ENCODE measurements around the gene PLD2. TPM values are rescaled to one million over a fixed set of nuclear protein-coding genes. Genes with fewer than 3 reads are reported as not detected.

Gene PLD2
- total and polyA plus RNA-seq, 10 of the 15 experiments (the other 5 are each of a cell fraction or from before 2014, with no cell fraction given) = 0.71 to 16.5 (median 7.0) TPM

GRCh38 chr17:4789951-4790704 is 16.8 kb upstream of the PLD2 start:
- intact Hi-C loops (cut with micrococcal nuclease; ENCODE audit: unreplicated experiment) (loop anchor here (5.0 to 10.0 kb wide), 2 partner anchors 55 to 78 kb away; partner anchors contain the start of genes ARRB2, CXCL16, MED11 and ZMYND15), in situ Hi-C loops (cut with MboI) (no loop called here)
- peak overlapping the region; percentile 60 for H3K9ac ChIP-seq (ENCODE audit: control insufficient read depth, insufficient read depth, low read length)
- ChIA-PET POLR2A (interaction anchor here (0.7 to 1.8 kb wide), 6 partner anchors 10 to 653 kb away, joined by 3 to 14 read pairs (median 5); partner anchors contain the start of genes ARRB2 and PLD2), RAD21 (ENCODE audit: unreplicated experiment) (interaction anchor here (0.8 to 2.0 kb wide), 11 partner anchors 17 to 946 kb away, joined by 3 to 14 read pairs (median 5); partner anchors contain the start of genes ARRB2, MED11 and PLD2), SMC1A (ENCODE audit: uncharacterized antibody, unreplicated experiment) (interaction anchor here (0.9 to 2.1 kb wide), 8 partner anchors 10 to 98 kb away, joined by 3 to 9 read pairs (median 4); partner anchors contain the start of gene ARRB2), CTCF (interaction anchor here (0.6 to 2.7 kb wide), 29 partner anchors 11 to 272 kb away, joined by 3 to 16 read pairs (median 4); partner anchors contain the start of genes ARRB2, MED11 and PLD2)
- FAIRE-seq (peak; percentile 35), DNase-seq (ENCODE audit: low read depth, low spot score) (no peak), ATAC-seq (peak; percentile 98)
- H3K27ac ChIP-seq (ENCODE audit: control insufficient read depth, insufficient read depth) = peak overlapping the region; percentile 39; the same call in 1 of the 2 replicates
- under 1% methylated on average over 62 of the region's 91 CpGs for WGBS (ENCODE audit: insufficient coverage, insufficient replicate concordance, low lambda C conversion rate, missing lambda C conversion rate)
- no TSS peak for BruUV-seq (replicated peaks)
- peaks cover 12% of the 10 kb centered on the region for H3K4me1 ChIP-seq (ENCODE audit: control insufficient read depth, insufficient read depth, low read length)
- peaks cover 16 to 18% of the 10 kb centered on the region in 2 experiments for H3K27me3 ChIP-seq (replicated peaks in 1 of 2; ENCODE audit: control insufficient read depth in 2 of 2, insufficient read depth in 2 of 2, low read length in 1 of 2)
- no peaks in the 10 kb centered on the region for H3K36me3 ChIP-seq (ENCODE audit: control insufficient read depth in 2 of 2, insufficient read depth in 2 of 2, low read length in 1 of 2)
- H2AFZ ChIP-seq (ENCODE audit: control insufficient read depth, low read depth, low read length) = peak overlapping the region; percentile 66
- no peaks in the 10 kb centered on the region for H4K20me1 ChIP-seq (ENCODE audit: control insufficient read depth, insufficient read depth)
- H3K4me3 ChIP-seq = peak overlapping the region; percentile 79
- H3K9me3 ChIP-seq (replicated peaks; ENCODE audit: control insufficient read depth, insufficient read depth, low read length) = no peaks in the 10 kb centered on the region
- H3K4me2 ChIP-seq (ENCODE audit: control insufficient read depth, insufficient read depth) = peak overlapping the region; percentile 98
- no peaks in the 10 kb centered on the region for H3K79me2 ChIP-seq (ENCODE audit: control insufficient read depth, insufficient read depth, low read length)
- peak; percentile 97 for TF ChIP-seq IKZF1 (conservative IDR thresholded peaks at IDR 0.05)
- TF ChIP-seq EED (IDR thresholded peaks at IDR 0.05; ENCODE audit: low read depth) = peak; percentile 31; the same call in 1 of the 2 replicates
- TF ChIP-seq TCF12 (IDR thresholded peaks at IDR 0.05; ENCODE audit: low read depth, low read length) = 0 out of 2 replicates have a peak, but pooled peaks have one; percentile 49
- TF ChIP-seq SMC3 (IDR thresholded peaks at IDR 0.05; ENCODE audit: borderline replicate concordance, low read length) = peak; percentile 51; the same call in 1 of the 2 replicates
- TF ChIP-seq MXI1 (IDR thresholded peaks at IDR 0.05; ENCODE audit: low read depth, low read length) = peak; percentile 57
- TF ChIP-seq RFX5 (IDR thresholded peaks at IDR 0.05; ENCODE audit: low read depth, low read length) = no peak
- peak; percentile 7 for TF ChIP-seq MEF2B (IDR thresholded peaks at IDR 0.05; ENCODE audit: partially characterized antibody, poor library complexity, severe bottlenecking)
- TF ChIP-seq POLR2A (IDR thresholded peaks at IDR 0.05; ENCODE audit: low read depth, low read length) = peak; percentile 76
- peak; percentile 75 for TF ChIP-seq ZNF687 (IDR thresholded peaks at IDR 0.05)
- 0 out of 2 replicates have a peak, but pooled peaks have one; percentile 15 for TF ChIP-seq ESRRA (IDR thresholded peaks at IDR 0.05; ENCODE audit: low read length)
- TF ChIP-seq CTCF (IDR thresholded peaks at IDR 0.05 in 2 of 3, conservative IDR thresholded peaks at IDR 0.05 in 1 of 3; ENCODE audit: control insufficient read depth in 2 of 3, extremely low read depth in 1 of 3, insufficient read depth in 1 of 3, low read depth in 3 of 3, low read length in 3 of 3) = peak; percentile 71 to 86 (median 81)
- TF ChIP-seq NR2F1 (conservative IDR thresholded peaks at IDR 0.05) = peak; percentile 92
- TF ChIP-seq BACH1 (IDR thresholded peaks at IDR 0.05; ENCODE audit: borderline replicate concordance) = peak; percentile 85
- TF ChIP-seq BHLHE40 (IDR thresholded peaks at IDR 0.05; ENCODE audit: borderline replicate concordance in 1 of 2, low read depth in 2 of 2, low read length in 1 of 2) = peak; percentile 50 to 81; a peak in 2 of 4 replicates
- TF ChIP-seq GATAD2B (conservative IDR thresholded peaks at IDR 0.05; ENCODE audit: low read depth) = peak; percentile 99
- no peak for TF ChIP-seq ZNF274 (IDR thresholded peaks at IDR 0.05; ENCODE audit: insufficient read depth, insufficient read length)
